ENCODE results near the gene EPX. TPM values are rescaled to one million over a fixed set of nuclear protein-coding genes. Genes with fewer than 3 reads are reported as not detected.

Gene EPX
- total RNA-seq, 1 donor from 2014 or later = not detected

- no peaks in the 10 kb centered on the region for H3K9me3 Mint-ChIP-seq
- TF ChIP-seq CTCF (conservative IDR thresholded peaks at IDR 0.05) = no peak
- no peak overlapping the region for H3K27ac Mint-ChIP-seq (ENCODE audit: unreplicated experiment)
- no peak overlapping the region for H3K4me3 Mint-ChIP-seq
- H3K27me3 Mint-ChIP-seq (ENCODE audit: low read depth) = peaks cover 49% of the 10 kb centered on the region
- no peaks in the 10 kb centered on the region for H3K36me3 Mint-ChIP-seq (ENCODE audit: low read depth)
- no peak for DNase-seq (ENCODE audit: low read depth, low spot score)
- no peaks in the 10 kb centered on the region for H3K4me1 Mint-ChIP-seq
These were observed 1.2 kb downstream of the EPX start for GRCh38 chr17:58193641-58194255.

- Mint-ChIP-seq H3K36me3 (ENCODE audit: low read depth) (no peaks in the 10 kb centered on the region), H3K4me1 (no peaks in the 10 kb centered on the region), H3K9me3 (no peaks in the 10 kb centered on the region), H3K27me3 (ENCODE audit: low read depth) (peaks cover 50% of the 10 kb centered on the region), H3K27ac (ENCODE audit: unreplicated experiment) (no peak overlapping the region), H3K4me3 (no peak overlapping the region)
- TF ChIP-seq CTCF (conservative IDR thresholded peaks at IDR 0.05) = no peak
- no peak for DNase-seq (ENCODE audit: low read depth, low spot score)
These were observed 3.1 kb downstream of the EPX start for GRCh38 chr17:58195518-58196123.

- Mint-ChIP-seq H3K36me3 (ENCODE audit: low read depth) (no peaks in the 10 kb centered on the region), H3K27ac (ENCODE audit: unreplicated experiment) (no peak overlapping the region), H3K4me1 (no peaks in the 10 kb centered on the region), H3K4me3 (no peak overlapping the region), H3K27me3 (ENCODE audit: low read depth) (peaks cover 43% of the 10 kb centered on the region), H3K9me3 (no peaks in the 10 kb centered on the region)
- DNase-seq (ENCODE audit: low read depth, low spot score) = no peak
- no peak for TF ChIP-seq CTCF (conservative IDR thresholded peaks at IDR 0.05)
These were observed 4.1 kb downstream of the EPX start for GRCh38 chr17:58196610-58197009.

GRCh38 chr17:58200024-58200633, 7.6 kb downstream of the EPX start:
- Mint-ChIP-seq H3K27ac (ENCODE audit: unreplicated experiment) (no peak overlapping the region), H3K4me3 (no peak overlapping the region), H3K36me3 (ENCODE audit: low read depth) (no peaks in the 10 kb centered on the region), H3K4me1 (no peaks in the 10 kb centered on the region), H3K9me3 (no peaks in the 10 kb centered on the region), H3K27me3 (ENCODE audit: low read depth) (peaks cover 40% of the 10 kb centered on the region)
- TF ChIP-seq CTCF (conservative IDR thresholded peaks at IDR 0.05) = peak; percentile 66
- peak; percentile 62 for DNase-seq (ENCODE audit: low read depth, low spot score)

- Mint-ChIP-seq H3K27ac (ENCODE audit: unreplicated experiment) (no peak overlapping the region), H3K36me3 (ENCODE audit: low read depth) (no peaks in the 10 kb centered on the region), H3K4me1 (no peaks in the 10 kb centered on the region), H3K4me3 (no peak overlapping the region), H3K27me3 (ENCODE audit: low read depth) (peaks cover 17% of the 10 kb centered on the region), H3K9me3 (no peaks in the 10 kb centered on the region)
- DNase-seq (ENCODE audit: low read depth, low spot score) = no peak
- TF ChIP-seq CTCF (conservative IDR thresholded peaks at IDR 0.05) = no peak
These were observed 10.3 kb downstream of the EPX start for GRCh38 chr17:58202859-58203258.

Measured in neural crest cell (in vitro differentiated cells).